Measurements from ENCODE around the gene NTM. TPM values are rescaled to one million over a fixed set of nuclear protein-coding genes. Genes with fewer than 3 reads are reported as not detected.

The NTM gene
- total and polyA plus RNA-seq, 2 of the 8 experiments (the other 6 are each of a cell fraction or from before 2014, with no cell fraction given): 13.4 to 20.0 TPM

GRCh38 chr11:131987703-131988102 is 617.3 kb downstream of the NTM start:
- FAIRE-seq: peak; percentile 7
- CTCF ChIA-PET (ENCODE audit: partially characterized antibody): interaction anchor here (0.6 to 1.3 kb wide), 2 partner anchors 10 to 313 kb away, joined by 3 to 4 read pairs; no protein-coding TSS in a partner anchor
- TF ChIP-seq POLR2AphosphoS5 (IDR thresholded peaks at IDR 0.05; ENCODE audit: low read depth, low read length) (no peak), RXRA (IDR thresholded peaks at IDR 0.05; ENCODE audit: insufficient read depth, low read depth, low read length) (no peak), RFX5 (IDR thresholded peaks at IDR 0.05; ENCODE audit: borderline replicate concordance, low read depth, low read length) (no peak), HDAC6 (IDR thresholded peaks at IDR 0.05; ENCODE audit: low read depth, low read length) (no peak), SIN3A (conservative IDR thresholded peaks at IDR 0.05 in 1 of 2, IDR thresholded peaks at IDR 0.05 in 1 of 2; ENCODE audit: low read depth in 1 of 2, low read length in 2 of 2) (no peak), POLR2A (IDR thresholded peaks at IDR 0.05; ENCODE audit: control extremely low read depth in 1 of 2, low read depth in 2 of 2, low read length in 2 of 2) (no peak), MAFK (IDR thresholded peaks at IDR 0.05; ENCODE audit: low read depth, low read length) (no peak), FOSL1 (IDR thresholded peaks at IDR 0.05; ENCODE audit: insufficient read depth, low read depth, low read length) (no peak), BRCA1 (IDR thresholded peaks at IDR 0.05; ENCODE audit: low read depth, low read length) (no peak), ATF2 (IDR thresholded peaks at IDR 0.05; ENCODE audit: low read length) (no peak), KDM4A (IDR thresholded peaks at IDR 0.05; ENCODE audit: low read depth, low read length, severe bottlenecking) (no peak)
- TF ChIP-seq, protein P1, sequence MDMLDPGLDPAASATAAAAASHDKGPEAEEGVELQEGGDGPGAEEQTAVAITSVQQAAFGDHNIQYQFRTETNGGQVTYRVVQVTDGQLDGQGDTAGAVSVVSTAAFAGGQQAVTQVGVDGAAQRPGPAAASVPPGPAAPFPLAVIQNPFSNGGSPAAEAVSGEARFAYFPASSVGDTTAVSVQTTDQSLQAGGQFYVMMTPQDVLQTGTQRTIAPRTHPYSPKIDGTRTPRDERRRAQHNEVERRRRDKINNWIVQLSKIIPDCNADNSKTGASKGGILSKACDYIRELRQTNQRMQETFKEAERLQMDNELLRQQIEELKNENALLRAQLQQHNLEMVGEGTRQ (IDR thresholded peaks at IDR 0.05; ENCODE audit: low read length): no peak

More at GRCh38 chr11:131987703-131988102, 617.3 kb downstream of the NTM start:
- no peak overlapping the region for H2BK120ac ChIP-seq (replicated peaks; ENCODE audit: low read depth, low read length)
- H3K23ac ChIP-seq (ENCODE audit: insufficient read length): no peak overlapping the region
- no peak overlapping the region for H3K14ac ChIP-seq (ENCODE audit: insufficient read length)
- no peak overlapping the region for H2BK15ac ChIP-seq (ENCODE audit: low read length)
- no peaks in the 10 kb centered on the region; the same call in 1 of the 2 replicates for H3K23me2 ChIP-seq (ENCODE audit: low read depth, low read length)
- no peaks in the 10 kb centered on the region; a peak in 2 of 8 replicates for H3K36me3 ChIP-seq (ENCODE audit: control insufficient read depth in 2 of 4, insufficient read depth in 4 of 4, low read length in 3 of 4)
- 84% methylated on average over 2 of the region's 2 CpGs; no CpG with 5 or more reads in 1 of the 2 experiments for WGBS, 2 experiments (ENCODE audit: extremely low coverage in 1 of 2, insufficient coverage in 1 of 2, insufficient read length in 1 of 2, insufficient replicate concordance in 2 of 2, low coverage in 1 of 2, low lambda C conversion rate in 2 of 2, missing lambda C conversion rate in 1 of 2)
- H3K4me2 ChIP-seq (ENCODE audit: insufficient read depth in 1 of 2, low read depth in 2 of 2, low read length in 2 of 2): no peak overlapping the region
- H3K4ac ChIP-seq (replicated peaks; ENCODE audit: insufficient read length, low read depth, low read length): no peak overlapping the region
- no peak for DNase-seq (ENCODE audit: low read depth in 1 of 2, low spot score in 2 of 2)
- no peak overlapping the region for H3K4me3 ChIP-seq (ENCODE audit: extremely low read depth in 1 of 4, insufficient read depth in 2 of 4, low read depth in 3 of 4, low read length in 4 of 4)
- H2BK20ac ChIP-seq (ENCODE audit: low read length): no peak overlapping the region
- no peak overlapping the region for H3K56ac ChIP-seq (replicated peaks; ENCODE audit: insufficient read length, low read depth, low read length)
- H4K8ac ChIP-seq (ENCODE audit: extremely low read depth, insufficient read depth, low read length): no peak overlapping the region
- H2AK5ac ChIP-seq (ENCODE audit: low read depth, low read length): no peak overlapping the region
- H3K9me3 ChIP-seq (ENCODE audit: insufficient read depth in 2 of 2, low read depth in 1 of 2, low read length in 1 of 2): no peaks in the 10 kb centered on the region
- H3K9ac ChIP-seq (replicated peaks in 1 of 4; ENCODE audit: extremely low read depth in 1 of 4, low read depth in 3 of 4, low read length in 3 of 4): no peak overlapping the region
- H4K20me1 ChIP-seq (replicated peaks in 1 of 2; ENCODE audit: control insufficient read depth in 1 of 2, insufficient read depth in 2 of 2, low read length in 2 of 2): no peaks in the 10 kb centered on the region
- H2AFZ ChIP-seq (ENCODE audit: low read length): no peak overlapping the region
- no peaks in the 10 kb centered on the region for H3K79me2 ChIP-seq (ENCODE audit: control insufficient read depth in 1 of 2, insufficient read depth in 2 of 2, low read length in 2 of 2)
- H4K5ac ChIP-seq (ENCODE audit: insufficient read length, low read depth, low read length): no peak overlapping the region
- no peak overlapping the region for H3K27ac ChIP-seq (ENCODE audit: low read depth, low read length)
- H2BK12ac ChIP-seq (ENCODE audit: low read depth, low read length): no peak overlapping the region
- no peak overlapping the region for H4K91ac ChIP-seq (replicated peaks; ENCODE audit: insufficient read length, low read length)
- no peak overlapping the region for H2BK5ac ChIP-seq (ENCODE audit: low read depth, low read length)
- no peak overlapping the region for H3K18ac ChIP-seq (ENCODE audit: extremely low read depth, low read length)
- H3K27me3 ChIP-seq (replicated peaks in 1 of 4; ENCODE audit: control insufficient read depth in 3 of 4, extremely low read depth in 1 of 4, insufficient read depth in 3 of 4, low read length in 3 of 4): no peaks in the 10 kb centered on the region
- POLR2A ChIA-PET (ENCODE audit: partially characterized antibody): no interaction called here
- no peaks in the 10 kb centered on the region for H3K79me1 ChIP-seq (ENCODE audit: low read depth, low read length)
- H3K4me1 ChIP-seq (replicated peaks in 1 of 4; ENCODE audit: control insufficient read depth in 3 of 4, insufficient read depth in 4 of 4, low read length in 3 of 4): peaks cover 2 to 12% (median 8%) of the 10 kb centered on the region in 4 experiments; a peak in 6 of 7 replicates
